OCI-LY7 (cell line): ENCODE data around the gene DCTPP1. TPM values are rescaled to one million over a fixed set of nuclear protein-coding genes. Genes with fewer than 3 reads are reported as not detected.

ENCODE experiments used
- BruUV-seq: library from RNA; stranded (reverse); fragments of 400-500 nt; replicated peaks from 2 replicates; lab custom pipeline; 2021; lab: Mats Ljungman, UMichigan
- CTCF ChIA-PET: fragments of 300-600 bp; sonication (Branson Sonifier 250); formaldehyde crosslinking; loops from one replicate; lab custom pipeline; 2022; ENCODE audit warnings: antibody characterized with exemption; ENCODE audit not compliant: unreplicated experiment; lab: Charles Lee
- POLR2A ChIA-PET: fragments of 300-600 bp; sonication (Branson Sonifier 250); formaldehyde crosslinking; loops from one replicate; lab custom pipeline; 2022; ENCODE audit warnings: antibody characterized with exemption; lab: Charles Lee
- DNase-seq: peaks from one replicate; pipeline ENCODE4 v3.0.0-alpha.2; 2015; ENCODE audit warnings: low spot score
- H2AFZ ChIP-seq: fragments of 200-600 bp; sonication (generic), shearing (Covaris generic); 2 replicates; pipeline ENCODE4 v1.6.1; 2014; ENCODE audit warnings: mild to moderate bottlenecking, antibody characterized with exemption, low read length, moderate library complexity
- H3K27ac ChIP-seq: fragments of 200-600 bp; sonication (generic); 2 replicates; pipeline ENCODE4 v1.5.1; 2014; ENCODE audit warnings: mixed run types, low read depth, mild to moderate bottlenecking, moderate library complexity, low read length, inconsistent platforms; ENCODE audit not compliant: poor library complexity, severe bottlenecking
- H3K36me3 ChIP-seq: fragments of 200-600 bp; sonication (generic); 2 replicates; pipeline ENCODE4 v1.6.1; 2014; ENCODE audit warnings: mild to moderate bottlenecking, antibody characterized with exemption, low read length, moderate library complexity, mixed read lengths; ENCODE audit not compliant: insufficient read depth
- H3K4me1 ChIP-seq: fragments of 200-600 bp; sonication (generic); 2 replicates; pipeline ENCODE4 v1.5.1; 2014; ENCODE audit warnings: mild to moderate bottlenecking, low read length; ENCODE audit not compliant: insufficient read depth, poor library complexity, severe bottlenecking
- H3K4me2 ChIP-seq: fragments of 200-600 bp; sonication (generic); 2 replicates; pipeline ENCODE4 v1.6.1; 2014; ENCODE audit warnings: mild to moderate bottlenecking, low read length
- H3K4me3 ChIP-seq: fragments of 200-600 bp; sonication (generic); 2 replicates; pipeline ENCODE4 v1.5.1; 2014; ENCODE audit warnings: mild to moderate bottlenecking, low read depth, low read length; ENCODE audit not compliant: poor library complexity, severe bottlenecking
- H3K79me2 ChIP-seq: fragments of 200-600 bp; sonication (generic); 2 replicates; pipeline ENCODE4 v1.6.1; 2016; ENCODE audit warnings: low read depth, mild to moderate bottlenecking, low read length, moderate library complexity, mixed read lengths; ENCODE audit not compliant: insufficient read depth
- H3K9me2 ChIP-seq: fragments of 200-600 bp; sonication (generic); 2 replicates; pipeline ENCODE4 v1.6.1; 2016; ENCODE audit warnings: mild to moderate bottlenecking, low read length, mixed read lengths; ENCODE audit not compliant: insufficient read depth
- H3K9me3 ChIP-seq: fragments of 200-600 bp; sonication (generic); 2 replicates; pipeline ENCODE4 v1.6.1; 2014; ENCODE audit warnings: mild to moderate bottlenecking, mixed run types, low read length, mixed read lengths
- H4K20me1 ChIP-seq: fragments of 200-600 bp; sonication (generic); 2 replicates; pipeline ENCODE4 v1.6.1; 2014; ENCODE audit warnings: mild to moderate bottlenecking, antibody characterized with exemption, low read length, moderate library complexity, mixed read lengths; ENCODE audit not compliant: insufficient read depth
- CTCF ChIP-seq: fragments of 200-600 bp; sonication (generic); conservative IDR thresholded peaks from 2 replicates; pipeline ENCODE4 v1.5.1; 2014; ENCODE audit warnings: mild to moderate bottlenecking, antibody characterized with exemption, low read length, moderate library complexity, mixed read lengths
- EZH2phosphoT487 ChIP-seq: fragments of 200-600 bp; sonication (generic); IDR thresholded peaks from 2 replicates; pipeline ENCODE4 v1.6.1; 2018; ENCODE audit warnings: low read depth, borderline replicate concordance, mild to moderate bottlenecking, mixed run types, antibody characterized with exemption, low read length, moderate library complexity, mixed read lengths
- intact Hi-C: fragments of 100-400 bp; cut with micrococcal nuclease; formaldehyde crosslinking; loops from one replicate; pipeline ENCODE4 v1.10.0; 2022; ENCODE audit not compliant: unreplicated experiment
- total RNA-seq, 2 experiments: library from RNA; depleted of rRNA in 1 of 2; stranded (reverse); fragments of >200 nt in 1 of 2; shearing (Covaris generic) in 1 of 2; gene quantifications; 2 replicates each; pipeline ENCODE4 v1.2.3, GENCODE V29; 2014 to 2022

DCTPP1 gene
- total RNA-seq, 2 experiments from 2014 or later, result 90.2 to 93.8 TPM

GRCh38 chr16:30476991-30477390 is 47.2 kb upstream of the DCTPP1 start:
- peaks cover 54% of the 10 kb centered on the region for H3K36me3 ChIP-seq
- H3K9me3 ChIP-seq, result no peaks in the 10 kb centered on the region
- TF ChIP-seq CTCF (no peak), EZH2phosphoT487 (no peak)
- DNase-seq, result no peak
- H2AFZ ChIP-seq, result no peak overlapping the region
- ChIA-PET CTCF (no interaction called here), POLR2A (interaction anchor here (1.1 kb wide), 1 partner anchor 20 kb away, joined by 4 read pairs; no protein-coding TSS in a partner anchor)
- H4K20me1 ChIP-seq, result no peaks in the 10 kb centered on the region
- no peak overlapping the region for H3K27ac ChIP-seq
- intact Hi-C loops, result no loop called here
- H3K9me2 ChIP-seq, result no peaks in the 10 kb centered on the region
- H3K4me3 ChIP-seq, result no peak overlapping the region
- H3K79me2 ChIP-seq, result peaks cover 15% of the 10 kb centered on the region; the same call in 1 of the 2 replicates
- H3K4me1 ChIP-seq, result peaks cover 35% of the 10 kb centered on the region
- H3K4me2 ChIP-seq, result no peak overlapping the region
- BruUV-seq, result no TSS peak

GRCh38 chr16:30474684-30475083 is 44.9 kb upstream of the DCTPP1 start:
- no peaks in the 10 kb centered on the region for H3K9me3 ChIP-seq
- H3K4me2 ChIP-seq, result peak overlapping the region; percentile 99
- no peak overlapping the region for H2AFZ ChIP-seq
- BruUV-seq, result TSS peak; percentile 68
- ChIA-PET POLR2A (no interaction called here), CTCF (no interaction called here)
- H3K9me2 ChIP-seq, result no peaks in the 10 kb centered on the region
- peaks cover 31% of the 10 kb centered on the region for H3K36me3 ChIP-seq
- peaks cover 56% of the 10 kb centered on the region for H3K4me1 ChIP-seq
- peaks cover 15% of the 10 kb centered on the region; the same call in 1 of the 2 replicates for H3K79me2 ChIP-seq
- H3K4me3 ChIP-seq, result peak overlapping the region; percentile 77
- H4K20me1 ChIP-seq, result no peaks in the 10 kb centered on the region
- no peak for TF ChIP-seq CTCF
- no peak for TF ChIP-seq EZH2phosphoT487
- H3K27ac ChIP-seq, result no peak overlapping the region
- DNase-seq, result no peak
- intact Hi-C loops, result no loop called here

- intact Hi-C loops, result no loop called here
- Histone ChIP-seq H3K4me1 (peaks cover 61% of the 10 kb centered on the region), H2AFZ (peak overlapping the region; percentile 14; the same call in 1 of the 2 replicates), H3K4me2 (peak overlapping the region; percentile 99), H3K79me2 (peaks cover 15% of the 10 kb centered on the region; the same call in 1 of the 2 replicates), H4K20me1 (no peaks in the 10 kb centered on the region), H3K9me3 (no peaks in the 10 kb centered on the region), H3K27ac (peak overlapping the region; percentile 95), H3K4me3 (peak overlapping the region; percentile 77), H3K9me2 (no peaks in the 10 kb centered on the region), H3K36me3 (peaks cover 26% of the 10 kb centered on the region)
- ChIA-PET POLR2A (interaction anchor here (0.7 to 3.2 kb wide), 7 partner anchors 16 to 84 kb away, joined by 3 to 69 read pairs (median 6); partner anchors contain the start of genes DCTPP1 and ZNF764), CTCF (interaction anchor here (0.6 kb wide), 1 partner anchor 140 kb away, joined by 3 read pairs; no protein-coding TSS in a partner anchor)
- TF ChIP-seq CTCF, result no peak
- no peak for TF ChIP-seq EZH2phosphoT487
- no peak for DNase-seq
- no TSS peak for BruUV-seq
Observed at GRCh38 chr16:30474074-30474452, 44.2 kb upstream of the DCTPP1 start.
